CD14-positive monocyte (primary cell): Measurements from ENCODE around the gene CUX1. TPM values are rescaled to one million over a fixed set of nuclear protein-coding genes. Genes with fewer than 3 reads are reported as not detected.
"Not testable (repeated sequence)": the region's sequence is repeated elsewhere in the genome, so short reads cannot be mapped to it uniquely, and the experiment has no call there.

Experiments
- DNase-seq, 3 donors: peaks; one replicate each; pipeline ENCODE4 v3.0.0-alpha.2; 2011 to 2022
- H2AFZ ChIP-seq: 2 replicates; pipeline ENCODE4 v1.6.0; 2012; ENCODE audit warnings: mild to moderate bottlenecking, low read depth, low read length, inconsistent platforms; ENCODE audit not compliant: insufficient read depth, poor library complexity, severe bottlenecking
- H3K27ac ChIP-seq, 2 donors: 1 replicate in 1 of 2; 2 replicates in 1 of 2; pipeline ENCODE4 v1.5.1; 2012 to 2013; ENCODE audit warnings: low read length in 2 of 2, control low read depth in 1 of 2, inconsistent platforms in 1 of 2, low read depth in 1 of 2, mild to moderate bottlenecking in 1 of 2
- H3K27me3 ChIP-seq, 2 donors: one replicate each; pipeline versions ENCODE4 v1.6.0 to v1.6.1; 2011 to 2013; ENCODE audit warnings: low read length in 2 of 2; ENCODE audit not compliant: control insufficient read depth in 2 of 2, insufficient read depth in 2 of 2
- H3K36me3 ChIP-seq, 2 donors: replicated peaks in 1 of 2; 1 replicate in 1 of 2; 2 replicates in 1 of 2; pipeline versions ENCODE4 v1.5.1 to v1.6.1; 2012 to 2013; ENCODE audit warnings: low read length in 2 of 2, control low read depth in 1 of 2, inconsistent platforms in 1 of 2, mild to moderate bottlenecking in 1 of 2; ENCODE audit not compliant: insufficient read depth in 2 of 2, control insufficient read depth in 1 of 2
- H3K4me1 ChIP-seq, 2 donors: 1 replicate in 1 of 2; 2 replicates in 1 of 2; pipeline versions ENCODE4 v1.5.1 to v1.6.1; 2012 to 2013; ENCODE audit warnings: low read length in 2 of 2, control low read depth in 1 of 2, inconsistent platforms in 1 of 2, mild to moderate bottlenecking in 1 of 2, moderate library complexity in 1 of 2; ENCODE audit not compliant: insufficient read depth in 2 of 2, control insufficient read depth in 1 of 2
- H3K4me2 ChIP-seq: replicated peaks from 2 replicates; pipeline ENCODE3; 2012; ENCODE audit warnings: low read length, moderate library complexity, mild to moderate bottlenecking; ENCODE audit not compliant: poor library complexity, severe bottlenecking; ENCODE audit errors: extremely low read depth
- H3K4me3 ChIP-seq, 3 experiments: fragments of 200-600 bp in 1 of 3; sonication (generic) in 1 of 3; replicated peaks in 1 of 3; 1 replicate in 2 of 3; 2 replicates in 1 of 3; pipeline ENCODE4 v1.5.1; 2011 to 2013; ENCODE audit warnings: low read length in 3 of 3, mild to moderate bottlenecking in 3 of 3, control low read depth in 2 of 3, low read depth in 2 of 3, inconsistent platforms in 1 of 3, moderate library complexity in 1 of 3
- H3K79me2 ChIP-seq: 2 replicates; pipeline ENCODE4 v1.6.0; 2012; ENCODE audit warnings: mild to moderate bottlenecking, control low read depth, inconsistent platforms, low read length, moderate library complexity; ENCODE audit not compliant: insufficient read depth
- H3K9ac ChIP-seq: 2 replicates; pipeline ENCODE4 v1.6.0; 2017; ENCODE audit warnings: low read length, mild to moderate bottlenecking; ENCODE audit not compliant: insufficient read depth, poor library complexity, severe bottlenecking
- H3K9me3 ChIP-seq, 2 donors: replicated peaks in 1 of 2; 1 replicate in 1 of 2; 2 replicates in 1 of 2; pipeline versions ENCODE4 v1.5.1 to v1.6.1; 2012 to 2013; ENCODE audit warnings: low read length in 2 of 2, control low read depth in 1 of 2; ENCODE audit not compliant: control insufficient read depth in 1 of 2, insufficient read depth in 1 of 2
- H4K20me1 ChIP-seq: 2 replicates; pipeline ENCODE4 v1.6.0; 2012; ENCODE audit warnings: mild to moderate bottlenecking, low read length, control low read depth, moderate library complexity; ENCODE audit not compliant: insufficient read depth
- H3K27ac Mint-ChIP-seq, 7 donors: one replicate each; pipeline ENCODE4 v1.8.0; 2020; ENCODE audit warnings: mild to moderate bottlenecking in 7 of 7, mixed read lengths in 7 of 7, moderate library complexity in 6 of 7, inconsistent platforms in 2 of 7
- H3K27me3 Mint-ChIP-seq, 3 donors: one replicate each; pipeline ENCODE4 v1.8.0; 2021 to 2022; ENCODE audit warnings: low read depth in 3 of 3, mild to moderate bottlenecking in 3 of 3, mixed read lengths in 3 of 3, moderate library complexity in 3 of 3, inconsistent platforms in 1 of 3
- H3K36me3 Mint-ChIP-seq, 2 donors: one replicate each; pipeline ENCODE4 v1.8.0; 2020; ENCODE audit warnings: mixed read lengths in 2 of 2, inconsistent platforms in 1 of 2, mild to moderate bottlenecking in 1 of 2
- H3K4me1 Mint-ChIP-seq: one replicate; pipeline ENCODE4 v1.8.0; 2020; ENCODE audit warnings: mild to moderate bottlenecking, mixed read lengths
- H3K4me3 Mint-ChIP-seq, 2 donors: one replicate each; pipeline ENCODE4 v1.8.0; 2020; ENCODE audit warnings: mild to moderate bottlenecking in 2 of 2, mixed read lengths in 2 of 2, moderate library complexity in 1 of 2
- H3K9me3 Mint-ChIP-seq, 7 donors: one replicate each; pipeline ENCODE4 v1.8.0; 2020 to 2022; ENCODE audit warnings: mixed read lengths in 7 of 7, mild to moderate bottlenecking in 6 of 7, moderate library complexity in 6 of 7, inconsistent platforms in 2 of 7
- CTCF ChIP-seq: fragments of 200-600 bp; IDR thresholded peaks from one replicate; pipeline ENCODE4 v1.8.0; 2022; ENCODE audit warnings: antibody characterized with exemption, mild to moderate bottlenecking
- WGBS: methylation state at CpG from one replicate; pipeline ENCODE4 v1.1.5; 2013; ENCODE audit warnings: missing lambda C conversion rate; ENCODE audit not compliant: insufficient coverage; 5-methylcytosine and 5-hydroxymethylcytosine counted together
- intact Hi-C, 2 donors: fragments of 100-400 bp; cut with micrococcal nuclease; formaldehyde crosslinking; loops; one replicate each; pipeline versions ENCODE4 v1.15.0 to v1.15.1; 2023
- polyA plus RNA-seq, 3 donors: library from polyadenylated mRNA; depleted of rRNA in 1 of 3; unstranded in 2 of 3; stranded (reverse) in 1 of 3; fragments of 300-500 nt in 2 of 3; fragments of >200 nt in 1 of 3; fragmentation: Illumina TruSeq in 2 of 3; gene quantifications; 1 replicate in 2 of 3; 2 replicates in 1 of 3; pipeline ENCODE4 v1.2.3, GENCODE V29; 2012 to 2021

CUX1 gene
- polyA plus RNA-seq, 3 donors, result 17.6 to 38.0 (median 28.0) TPM

DNA sequence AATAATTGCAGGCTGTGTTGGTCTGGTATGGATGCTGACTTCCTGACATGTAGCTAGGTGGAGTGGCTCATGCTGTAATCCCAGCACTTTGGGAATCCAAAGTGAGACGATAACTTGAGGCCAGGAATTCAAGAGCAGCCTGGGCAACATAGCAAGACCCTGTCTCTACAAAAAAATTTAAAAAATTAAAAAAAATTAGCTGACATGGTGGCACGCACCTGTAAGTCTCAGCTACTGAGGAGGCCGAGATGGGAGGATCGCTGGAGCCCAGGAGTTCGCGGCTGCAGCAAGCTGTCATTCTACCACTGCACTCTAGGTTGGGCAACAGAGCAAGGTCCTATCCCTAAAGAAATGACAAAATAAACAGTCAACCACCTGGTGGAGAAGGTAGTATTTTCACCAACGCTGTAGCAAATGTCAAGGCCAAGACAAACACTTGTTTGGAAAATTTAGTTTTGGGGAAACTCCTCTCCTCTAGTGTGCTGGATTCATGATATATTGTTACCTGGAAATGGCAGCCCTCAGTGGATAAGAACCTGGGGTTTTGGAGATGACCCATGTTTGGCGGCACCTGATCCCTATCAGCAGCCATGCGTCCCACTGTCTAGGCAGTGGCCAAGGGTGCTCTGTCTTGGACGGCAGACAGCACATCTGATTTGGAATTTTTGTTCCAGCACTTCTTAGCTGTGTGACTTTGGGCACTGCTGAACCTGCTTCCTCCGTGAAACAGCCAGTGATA is 29.5 kb downstream of the CUX1 start:
- intact Hi-C loops, result no loop called here
- no peaks in the 10 kb centered on the region for H3K36me3 ChIP-seq
- H3K4me3 ChIP-seq, result no peak overlapping the region
- H3K4me2 ChIP-seq, result no peak overlapping the region
- H3K9me3 Mint-ChIP-seq, result peaks cover 9 to 20% (median 13%) of the 10 kb centered on the region in 7 donors
- 100% methylated on average over 3 of the region's 11 CpGs for WGBS
- no peak overlapping the region for H2AFZ ChIP-seq
- H3K9me3 ChIP-seq, result peaks cover 13 to 18% of the 10 kb centered on the region in 2 donors
- H3K79me2 ChIP-seq, result peaks cover 100% of the 10 kb centered on the region
- H3K4me3 Mint-ChIP-seq, result no peak overlapping the region
- H3K27ac Mint-ChIP-seq, result peak overlapping the region in 5 of 7 donors; percentile 4 to 40 (median 25)
- H3K4me1 ChIP-seq, result peaks cover 0 to 6% of the 10 kb centered on the region in 2 donors
- H3K36me3 Mint-ChIP-seq, result peaks cover 5 to 38% of the 10 kb centered on the region in 2 donors
- H3K27me3 ChIP-seq, result no peaks in the 10 kb centered on the region
- peaks cover 0 to 3% (median 2%) of the 10 kb centered on the region in 3 donors for H3K27me3 Mint-ChIP-seq
- DNase-seq, result no peak
- H3K9ac ChIP-seq, result no peak overlapping the region
- peaks cover 98% of the 10 kb centered on the region for H4K20me1 ChIP-seq
- no peak for TF ChIP-seq CTCF
- H3K27ac ChIP-seq, result peak overlapping the region in 1 of 2 donors; percentile 20
- H3K4me1 Mint-ChIP-seq, result peaks cover 10% of the 10 kb centered on the region

DNA sequence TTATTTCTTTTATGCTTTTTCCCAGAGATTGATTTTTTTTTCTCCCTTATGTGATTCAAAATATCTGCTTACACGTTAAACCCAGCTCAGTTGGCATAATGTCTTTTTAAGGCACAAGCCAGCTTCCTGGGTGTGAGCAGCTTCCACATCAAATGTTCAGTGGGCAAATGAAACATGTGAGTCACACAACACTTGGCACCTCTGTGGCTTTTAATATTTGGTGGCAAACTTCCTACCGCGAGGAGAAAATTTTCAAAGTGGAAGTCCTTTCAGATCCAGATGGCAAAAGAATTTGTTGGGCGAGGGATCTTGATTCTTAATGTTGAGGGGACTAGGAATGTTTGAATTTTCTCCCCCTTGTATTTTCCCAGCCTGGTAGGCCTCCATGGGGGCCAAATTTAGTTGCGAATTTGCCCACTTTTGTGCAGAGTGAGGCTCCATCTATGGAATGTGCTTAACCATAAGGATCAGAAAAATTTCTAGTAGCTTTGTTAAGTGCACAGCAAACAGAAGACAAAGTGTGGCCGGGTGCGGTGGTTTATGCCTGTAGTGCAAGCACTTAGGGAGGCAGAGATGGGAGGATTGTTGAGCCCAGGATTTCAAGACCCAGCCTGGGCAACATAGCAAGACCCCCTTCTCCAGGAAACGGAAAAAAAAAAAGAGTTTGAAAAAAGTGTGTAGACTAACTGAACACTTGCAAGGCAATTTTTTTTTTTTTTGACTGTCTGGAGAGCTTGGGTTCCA is 31.0 kb downstream of the CUX1 start:
- 93% methylated on average over 2 of the region's 8 CpGs for WGBS
- Histone ChIP-seq H3K9me3 (peaks cover 13 to 18% of the 10 kb centered on the region in 2 donors), H3K9ac (no peak overlapping the region), H3K4me3 (no peak overlapping the region), H3K27ac (peak overlapping the region in 1 of 2 donors; percentile 2), H3K4me1 (peaks cover 0 to 6% of the 10 kb centered on the region in 2 donors), H4K20me1 (peaks cover 98% of the 10 kb centered on the region), H3K4me2 (no peak overlapping the region), H2AFZ (no peak overlapping the region), H3K27me3 (no peaks in the 10 kb centered on the region), H3K79me2 (peaks cover 100% of the 10 kb centered on the region), H3K36me3 (no peaks in the 10 kb centered on the region)
- Mint-ChIP-seq H3K27me3 (peaks cover 0 to 3% (median 1%) of the 10 kb centered on the region in 3 donors), H3K4me3 (no peak overlapping the region), H3K4me1 (peaks cover 13% of the 10 kb centered on the region), H3K27ac (peak overlapping the region in 6 of 7 donors; percentile 35 to 83 (median 55)), H3K36me3 (peaks cover 7 to 35% of the 10 kb centered on the region in 2 donors), H3K9me3 (peaks cover 9 to 20% (median 13%) of the 10 kb centered on the region in 7 donors)
- intact Hi-C loops, result no loop called here
- DNase-seq, result peak in 2 of 3 donors; percentile 16 to 26
- no peak for TF ChIP-seq CTCF

GRCh38 chr7:101849314-101849713 is 31.9 kb downstream of the CUX1 start:
- H3K4me1 Mint-ChIP-seq, result peaks cover 20% of the 10 kb centered on the region

More at GRCh38 chr7:101849314-101849713, 31.9 kb downstream of the CUX1 start:
- intact Hi-C loops, H3K36me3 ChIP-seq, H3K27me3 ChIP-seq, H3K9ac ChIP-seq, H2AFZ ChIP-seq, H3K27ac ChIP-seq, H3K27me3 Mint-ChIP-seq, H3K4me3 Mint-ChIP-seq, H3K4me3 ChIP-seq, H3K4me2 ChIP-seq, H3K27ac Mint-ChIP-seq, DNase-seq: not testable (repeated sequence)
- peaks cover 6 to 12% of the 10 kb centered on the region in 2 donors for H3K4me1 ChIP-seq
- peaks cover 13 to 18% of the 10 kb centered on the region in 2 donors for H3K9me3 ChIP-seq
- H3K36me3 Mint-ChIP-seq, result peaks cover 7 to 35% of the 10 kb centered on the region in 2 donors
- H4K20me1 ChIP-seq, result peaks cover 100% of the 10 kb centered on the region
- H3K79me2 ChIP-seq, result peaks cover 100% of the 10 kb centered on the region
- WGBS, result no CpG with 5 or more reads among the region's 2 CpGs
- H3K9me3 Mint-ChIP-seq, result peaks cover 9 to 20% (median 13%) of the 10 kb centered on the region in 7 donors
